Glomerular endothelial cell (primary cell): Measurements from ENCODE around the gene KHK. TPM values are rescaled to one million over a fixed set of nuclear protein-coding genes. Genes with fewer than 3 reads are reported as not detected.

Source experiments
- DNase-seq: peaks from one replicate; pipeline ENCODE4 v3.0.0-alpha.2; 2011; ENCODE audit warnings: low read depth, low spot score; ENCODE audit errors: extremely low read depth
- total RNA-seq: library from RNA; depleted of rRNA; stranded (reverse); fragments of >200 nt; gene quantifications from 2 replicates; pipeline ENCODE4 v1.2.3, GENCODE V29; 2015

KHK gene
- total RNA-seq, 1 donor from 2014 or later, result 0.58 TPM

GRCh38 chr2:27125104-27125503 is 38.5 kb downstream of the KHK start:
- DNase-seq, result no peak

DNA sequence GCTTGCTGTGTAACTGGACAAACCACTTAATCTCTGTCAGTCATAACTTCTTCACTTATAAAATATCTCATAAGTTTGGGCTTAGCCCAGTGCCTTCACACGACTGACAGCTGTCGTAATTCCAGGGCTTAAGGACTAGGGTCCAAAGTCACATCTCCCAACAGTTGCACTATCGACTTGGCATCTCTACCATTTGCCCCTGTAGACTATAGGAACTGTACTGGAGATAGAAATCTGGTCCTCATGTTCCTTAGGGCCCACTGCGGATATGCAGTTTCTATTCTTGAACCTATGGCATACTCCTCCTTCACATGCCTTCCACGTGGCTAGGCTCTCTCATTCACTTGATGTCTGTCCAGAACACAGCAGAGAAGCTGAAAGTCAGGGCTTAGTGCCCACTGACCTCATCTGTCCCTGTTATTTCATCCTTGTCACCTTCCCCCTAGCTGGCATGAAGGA is 39.7 kb downstream of the KHK start:
- DNase-seq, result no peak

DNA sequence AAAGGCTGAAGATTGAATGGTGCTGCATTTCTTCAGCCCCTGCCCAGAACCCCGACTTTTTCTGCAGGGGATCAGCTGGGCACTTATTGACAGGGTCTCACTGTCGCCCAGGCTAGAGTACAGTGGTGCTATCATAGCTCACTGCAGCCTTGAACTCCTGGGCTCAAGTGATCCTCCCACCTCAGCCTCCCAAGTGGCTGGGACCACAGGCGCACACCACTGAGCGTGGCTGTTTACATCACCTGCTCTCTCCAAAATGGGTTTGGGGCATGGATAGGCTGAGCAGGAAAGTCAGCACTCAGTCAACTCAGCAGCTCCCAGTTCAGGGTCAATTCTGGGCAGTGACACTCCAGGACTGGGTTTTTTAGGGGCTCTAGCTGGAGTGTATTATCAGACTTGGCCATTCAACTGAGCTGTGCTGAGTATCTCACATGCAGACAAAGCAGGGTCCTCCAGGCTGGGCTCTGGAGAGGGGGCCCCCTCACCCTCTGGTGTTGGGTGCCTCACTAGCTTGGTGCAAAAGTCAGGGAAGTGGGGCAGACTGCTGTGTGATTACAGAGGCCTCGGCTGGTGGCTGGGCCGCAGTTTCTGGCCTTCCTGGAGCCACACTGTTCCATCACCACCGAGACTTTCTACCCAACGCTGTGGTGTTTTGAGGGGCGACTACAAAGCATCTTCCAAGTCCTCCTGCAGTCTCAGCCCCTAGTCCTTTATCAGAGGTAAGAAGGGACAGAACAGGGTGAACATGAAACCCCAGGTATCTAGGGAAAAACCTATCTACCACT is 41.5 kb downstream of the KHK start:
- DNase-seq, result no peak

GRCh38 chr2:27128668-27129571 is 42.3 kb downstream of the KHK start:
- DNase-seq, result no peak

DNA sequence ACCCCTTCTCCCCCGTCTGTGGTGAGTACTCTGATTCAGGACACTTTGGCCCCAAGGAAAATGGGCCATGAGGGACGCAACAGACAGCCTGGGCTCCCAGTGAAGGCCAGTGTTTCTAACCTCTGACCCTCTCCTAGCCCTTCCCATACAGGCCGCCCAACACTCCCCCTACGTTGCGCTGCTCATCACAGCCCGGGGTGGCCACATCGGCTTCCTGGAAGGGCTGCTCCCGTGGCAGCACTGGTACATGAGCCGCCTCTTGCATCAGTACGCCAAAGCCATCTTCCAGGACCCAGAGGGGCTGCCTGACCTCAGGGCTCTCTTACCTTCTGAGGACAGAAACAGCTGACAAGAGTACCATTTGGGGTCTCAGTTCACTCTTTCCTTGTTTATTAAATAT is 43.8 kb downstream of the KHK start:
- no peak for DNase-seq

DNA sequence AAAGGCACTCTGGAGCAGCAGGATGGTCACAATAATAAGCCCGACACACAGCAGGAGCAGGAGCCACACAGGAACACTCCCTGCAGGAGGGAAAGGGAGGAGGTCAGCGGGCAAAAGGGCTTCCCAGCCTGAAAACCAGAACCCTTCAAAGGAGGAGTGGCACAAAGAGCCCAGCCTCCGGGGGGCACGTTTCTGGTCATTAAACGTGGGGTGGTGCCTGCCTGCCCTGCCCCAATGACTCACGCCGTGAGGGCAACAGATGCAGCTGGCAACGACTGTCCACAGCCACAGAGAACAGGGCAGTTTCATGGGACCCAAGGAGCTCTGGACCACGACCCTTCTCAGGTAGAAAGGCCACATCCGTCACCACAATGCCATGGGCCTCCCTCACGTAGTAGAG is 44.9 kb downstream of the KHK start:
- no peak for DNase-seq

DNA sequence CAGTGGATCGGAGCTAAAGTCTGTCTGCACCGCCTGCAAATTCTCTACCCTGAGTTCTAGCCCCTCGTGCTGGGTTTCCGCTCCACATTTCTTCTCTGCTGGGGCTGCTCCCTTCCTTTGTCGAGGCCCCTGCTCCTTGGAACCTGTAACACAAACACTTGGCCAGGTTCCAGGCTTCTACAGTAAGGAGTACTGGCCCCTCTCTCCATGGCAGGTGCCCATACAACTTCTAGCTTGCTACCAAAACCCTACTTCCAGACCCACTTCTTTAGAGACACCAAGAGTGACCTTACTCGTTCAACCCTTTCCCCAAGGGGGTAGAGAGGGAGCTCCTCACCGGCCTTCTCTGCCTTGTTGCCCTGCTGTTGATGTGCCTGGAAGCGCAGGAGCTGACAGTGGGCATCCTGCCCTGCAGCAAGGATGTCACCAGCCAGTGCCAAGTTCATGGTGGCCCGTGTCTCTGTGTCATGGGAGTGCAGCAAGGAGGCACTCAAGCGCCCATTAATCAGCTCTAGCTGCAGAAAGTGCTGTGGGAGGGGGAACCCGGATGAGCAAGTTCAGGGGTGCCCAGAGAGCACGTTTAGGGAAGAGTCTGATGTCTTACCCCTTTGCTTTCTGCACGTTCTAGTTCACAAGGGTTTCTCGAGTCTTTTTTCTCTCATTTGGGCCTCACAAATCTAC is 46.8 kb downstream of the KHK start:
- no peak for DNase-seq

GRCh38 chr2:27133905-27134780 is 47.6 kb downstream of the KHK start, which contains the start of gene PREB:
Gene PREB (minus strand): TSS chr2:27134636. CDS start chr2:27134421, 215 bp downstream.
- no peak for DNase-seq

DNA sequence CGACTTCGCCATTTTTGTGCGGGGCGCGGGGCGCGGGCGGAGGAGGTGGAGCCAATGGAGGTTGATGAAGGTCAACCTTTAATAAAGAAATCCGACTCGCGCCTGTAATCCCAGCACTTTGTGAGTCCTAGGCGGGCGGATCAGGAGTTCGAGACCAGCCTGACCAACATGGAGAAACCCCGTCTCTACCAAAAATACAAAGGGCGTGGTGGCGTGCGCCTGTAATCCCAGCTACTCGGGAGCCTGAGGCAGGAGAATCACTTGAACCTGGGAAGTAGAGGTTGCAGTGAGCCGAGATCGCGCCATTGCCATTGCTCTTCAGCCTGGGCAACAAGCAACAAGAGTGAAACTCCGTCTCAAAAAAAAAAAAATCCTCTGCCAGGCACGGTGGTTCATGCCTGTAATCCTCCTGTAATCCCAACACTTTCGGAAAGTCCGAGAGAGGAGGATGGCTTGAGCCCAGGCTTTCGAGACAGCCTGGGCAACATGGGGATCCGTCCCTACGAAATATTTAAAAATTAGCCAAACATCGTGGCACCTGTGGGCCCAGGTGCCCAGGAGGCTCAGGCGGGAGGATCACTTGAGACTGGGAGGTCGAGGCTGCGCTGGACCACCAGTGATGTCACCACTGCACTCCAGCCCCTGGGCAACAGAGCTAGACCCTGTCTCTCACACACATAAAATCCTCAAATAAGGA is 48.4 kb downstream of the KHK start:
- DNase-seq, result peak; percentile 45

GRCh38 chr2:27135478-27135955 is 48.9 kb downstream of the KHK start:
- no peak for DNase-seq

GRCh38 chr2:27136751-27137150 is 50.2 kb downstream of the KHK start:
- DNase-seq, result no peak

DNA sequence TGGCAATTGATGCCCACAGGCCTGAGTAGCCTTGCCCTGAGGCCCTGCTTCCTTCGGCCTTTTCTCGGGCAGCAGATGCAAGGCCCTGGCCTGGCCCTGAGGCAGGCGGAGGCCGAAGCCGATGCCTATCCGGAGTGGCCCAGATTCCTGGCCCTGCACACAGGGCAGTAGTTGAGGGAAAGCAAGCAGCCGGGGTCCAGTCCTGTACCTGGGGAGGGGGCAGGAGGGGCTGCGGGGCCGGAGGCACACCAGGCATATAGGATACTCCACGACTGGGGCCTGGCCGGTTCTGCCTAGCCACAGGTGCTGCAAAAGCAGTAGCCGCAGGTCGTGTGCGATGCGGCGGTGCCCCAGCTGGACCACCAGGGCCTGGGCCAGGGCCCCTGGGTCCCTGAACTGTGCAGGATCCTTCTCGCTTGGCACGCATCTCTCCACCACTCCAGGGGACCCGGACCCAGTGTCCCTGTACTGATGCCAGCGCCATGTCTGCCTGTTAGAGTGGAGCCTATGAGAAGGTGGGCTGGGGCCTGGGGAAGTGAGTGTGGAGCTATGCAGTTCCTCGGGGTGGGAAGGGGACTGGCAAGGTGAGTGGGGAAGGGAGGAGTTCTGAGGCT is 50.9 kb downstream of the KHK start:
- DNase-seq, result no peak

GRCh38 chr2:27138111-27138510 is 51.5 kb downstream of the KHK start:
- DNase-seq, result no peak

GRCh38 chr2:27139310-27139709 is 52.7 kb downstream of the KHK start, which contains the start of gene PRR30:
Gene PRR30 (minus strand): TSS chr2:27139410. CDS start chr2:27138329, 1,081 bp downstream.
- DNase-seq, result no peak

DNA sequence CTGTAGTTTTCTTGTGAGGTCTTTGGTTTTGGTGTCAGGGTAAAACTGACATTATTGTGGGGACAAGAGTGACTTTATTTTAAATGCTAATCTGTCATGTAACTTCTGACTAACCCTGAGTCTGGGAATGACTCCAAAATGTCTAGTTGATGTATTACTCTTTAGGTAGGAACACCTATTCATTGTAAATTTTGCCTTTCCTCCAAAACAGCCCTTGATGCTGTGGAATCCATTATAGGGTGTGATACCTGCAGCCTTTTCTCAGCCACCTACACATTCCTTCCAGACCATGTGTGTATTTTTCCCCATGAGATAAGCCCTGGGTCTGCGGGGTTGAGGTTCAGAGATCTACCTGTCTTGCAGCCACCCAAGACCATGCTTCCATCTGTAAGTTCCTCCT is 56.7 kb downstream of the KHK start:
- DNase-seq, result no peak

GRCh38 chr2:27145682-27146081 is 59.1 kb downstream of the KHK start:
- DNase-seq, result no peak

GRCh38 chr2:27147935-27148334 is 61.4 kb downstream of the KHK start:
- DNase-seq, result no peak

DNA sequence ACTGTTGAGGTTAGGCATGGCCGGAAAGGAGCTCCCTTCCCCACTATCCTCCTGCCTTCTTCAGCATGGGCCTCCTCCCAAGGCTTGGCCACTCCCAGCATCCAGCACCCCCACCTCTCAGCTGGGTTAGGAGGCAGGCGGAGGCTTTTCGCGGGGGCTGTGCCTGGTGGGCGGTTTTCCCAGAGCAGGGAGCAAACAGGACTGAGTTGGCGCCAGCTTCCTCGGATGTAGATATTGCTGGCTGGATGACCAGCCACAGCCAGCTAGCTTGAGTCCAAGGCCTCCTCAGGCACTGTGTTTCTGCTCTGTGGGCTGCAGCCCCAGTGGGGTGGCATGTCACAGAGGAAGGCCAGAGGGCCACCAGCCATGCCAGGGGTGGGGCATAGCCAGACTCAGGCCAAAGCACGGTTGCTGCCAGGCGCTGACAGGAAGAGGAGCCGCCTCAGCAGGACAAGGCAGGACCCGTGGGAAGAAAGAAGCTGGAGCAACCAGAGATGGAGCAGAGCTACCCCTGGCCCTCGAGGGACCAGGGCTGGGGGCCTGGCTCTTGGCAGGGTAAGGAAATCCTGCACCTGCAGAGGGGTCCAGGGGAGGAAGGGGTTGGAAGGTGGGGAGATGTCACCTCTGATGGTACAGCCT is 62.3 kb downstream of the KHK start, which contains the start of gene TCF23:
TCF23 (plus strand) TSS at position 204 of the 639 bp plus-strand sequence; CDS start at position 334, 130 bp downstream.
- DNase-seq, result no peak
